IMR-90 (cell line): ENCODE data around the gene ANKLE1.

Experiments used
- CEBPB ChIP-seq: IDR thresholded peaks from 2 replicates; pipeline ENCODE4 v1.6.1; 2012; ENCODE audit warnings: low read depth, low read length, improper control_type of control experiment
- CHD1 ChIP-seq: IDR thresholded peaks from 2 replicates; pipeline ENCODE4 v1.6.1; 2012; ENCODE audit warnings: low read depth, low read length, improper control_type of control experiment
- FOS ChIP-seq: fragments of 150-350 bp; IDR thresholded peaks from 2 replicates; pipeline ENCODE4 v1.6.1; 2016; ENCODE audit warnings: low read depth, low read length
- MAFK ChIP-seq: IDR thresholded peaks from 2 replicates; pipeline ENCODE4 v1.6.1; 2012; ENCODE audit warnings: low read depth, low read length, improper control_type of control experiment
- MXI1 ChIP-seq: IDR thresholded peaks from 2 replicates; pipeline ENCODE4 v1.6.1; 2012; ENCODE audit warnings: low read depth, mild to moderate bottlenecking, low read length, moderate library complexity, borderline replicate concordance
- NFE2L2 ChIP-seq: fragments of 150-350 bp; IDR thresholded peaks from 2 replicates; pipeline ENCODE4 v1.6.1; 2016; ENCODE audit warnings: low read depth, mild to moderate bottlenecking, low read length
- POLR2A ChIP-seq: IDR thresholded peaks from 2 replicates; pipeline ENCODE4 v1.6.1; 2012; ENCODE audit warnings: mild to moderate bottlenecking, low read depth, low read length
- RAD21 ChIP-seq: IDR thresholded peaks from 2 replicates; pipeline ENCODE4 v1.6.1; 2012; ENCODE audit warnings: low read length, improper control_type of control experiment
- SMC3 ChIP-seq: fragments of 150-350 bp; IDR thresholded peaks from 2 replicates; pipeline ENCODE4 v1.6.1; 2016; ENCODE audit warnings: low read depth, mild to moderate bottlenecking, antibody characterized with exemption, low read length, moderate library complexity
- TF ChIP-seq, protein P1 (sequence below): fragments of 150-350 bp; IDR thresholded peaks from 2 replicates; pipeline ENCODE4 v1.6.1; 2016; ENCODE audit warnings: low read depth, mild to moderate bottlenecking, low read length, moderate library complexity, borderline replicate concordance
- TF ChIP-seq, protein P2 (sequence below): conservative IDR thresholded peaks from 2 replicates; pipeline ENCODE4 v1.5.1; 2012; ENCODE audit warnings: mild to moderate bottlenecking, low read depth, low read length, improper control_type of control experiment
- TF ChIP-seq, protein P3 (sequence below): fragments of 150-350 bp; IDR thresholded peaks from 2 replicates; pipeline ENCODE4 v1.6.1; 2017; ENCODE audit warnings: mild to moderate bottlenecking, antibody characterized with exemption, low read length, low read depth

DNA sequence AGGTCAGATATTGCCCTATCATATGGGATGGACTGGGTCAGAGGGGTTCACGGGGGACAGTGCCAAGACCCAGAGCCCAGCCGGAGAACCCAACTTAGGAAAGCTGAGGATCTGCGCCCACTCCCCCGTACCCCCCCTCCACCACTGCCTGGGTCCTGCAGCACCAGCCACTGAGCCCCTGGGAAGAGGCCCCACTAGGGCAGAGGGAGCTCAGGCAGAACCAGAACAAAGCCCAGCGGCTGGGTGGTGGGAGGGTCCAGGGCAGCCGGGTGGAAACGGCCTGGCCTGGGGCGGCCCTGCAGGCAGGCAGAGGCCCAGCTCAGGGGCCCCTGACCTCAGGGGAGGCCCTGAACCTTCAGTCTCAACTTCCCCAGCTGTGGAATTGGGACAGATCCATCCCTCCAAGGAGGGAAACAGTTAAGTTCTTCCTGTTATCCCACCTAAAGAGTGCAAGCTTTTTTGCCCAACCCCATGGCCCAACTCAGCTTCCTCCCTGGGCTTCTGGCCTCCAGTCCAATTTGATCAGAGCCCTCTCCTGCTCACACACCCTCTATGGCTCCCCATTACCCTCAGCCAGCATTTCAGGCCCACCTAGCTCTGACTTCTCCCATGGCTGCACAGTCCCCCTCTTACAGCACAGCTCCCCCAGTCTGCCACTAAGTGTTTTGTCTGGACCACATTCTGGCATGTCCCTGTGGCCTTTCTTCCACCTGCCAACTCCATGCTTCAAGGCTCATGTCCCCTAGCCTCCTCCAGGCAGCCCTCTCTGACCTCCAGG, 39.1 kb upstream of the ANKLE1 start:
- TF ChIP-seq, protein P1, sequence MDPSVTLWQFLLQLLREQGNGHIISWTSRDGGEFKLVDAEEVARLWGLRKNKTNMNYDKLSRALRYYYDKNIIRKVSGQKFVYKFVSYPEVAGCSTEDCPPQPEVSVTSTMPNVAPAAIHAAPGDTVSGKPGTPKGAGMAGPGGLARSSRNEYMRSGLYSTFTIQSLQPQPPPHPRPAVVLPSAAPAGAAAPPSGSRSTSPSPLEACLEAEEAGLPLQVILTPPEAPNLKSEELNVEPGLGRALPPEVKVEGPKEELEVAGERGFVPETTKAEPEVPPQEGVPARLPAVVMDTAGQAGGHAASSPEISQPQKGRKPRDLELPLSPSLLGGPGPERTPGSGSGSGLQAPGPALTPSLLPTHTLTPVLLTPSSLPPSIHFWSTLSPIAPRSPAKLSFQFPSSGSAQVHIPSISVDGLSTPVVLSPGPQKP, result no peak
- TF ChIP-seq MAFK, result no peak
- TF ChIP-seq POLR2A, result no peak
- TF ChIP-seq, protein P2, sequence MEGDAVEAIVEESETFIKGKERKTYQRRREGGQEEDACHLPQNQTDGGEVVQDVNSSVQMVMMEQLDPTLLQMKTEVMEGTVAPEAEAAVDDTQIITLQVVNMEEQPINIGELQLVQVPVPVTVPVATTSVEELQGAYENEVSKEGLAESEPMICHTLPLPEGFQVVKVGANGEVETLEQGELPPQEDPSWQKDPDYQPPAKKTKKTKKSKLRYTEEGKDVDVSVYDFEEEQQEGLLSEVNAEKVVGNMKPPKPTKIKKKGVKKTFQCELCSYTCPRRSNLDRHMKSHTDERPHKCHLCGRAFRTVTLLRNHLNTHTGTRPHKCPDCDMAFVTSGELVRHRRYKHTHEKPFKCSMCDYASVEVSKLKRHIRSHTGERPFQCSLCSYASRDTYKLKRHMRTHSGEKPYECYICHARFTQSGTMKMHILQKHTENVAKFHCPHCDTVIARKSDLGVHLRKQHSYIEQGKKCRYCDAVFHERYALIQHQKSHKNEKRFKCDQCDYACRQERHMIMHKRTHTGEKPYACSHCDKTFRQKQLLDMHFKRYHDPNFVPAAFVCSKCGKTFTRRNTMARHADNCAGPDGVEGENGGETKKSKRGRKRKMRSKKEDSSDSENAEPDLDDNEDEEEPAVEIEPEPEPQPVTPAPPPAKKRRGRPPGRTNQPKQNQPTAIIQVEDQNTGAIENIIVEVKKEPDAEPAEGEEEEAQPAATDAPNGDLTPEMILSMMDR, result no peak
- no peak for TF ChIP-seq CEBPB
- TF ChIP-seq FOS, result no peak
- TF ChIP-seq MXI1, result no peak
- no peak for TF ChIP-seq CHD1
- TF ChIP-seq RAD21, result no peak
- TF ChIP-seq NFE2L2, result no peak
- TF ChIP-seq, protein P3, sequence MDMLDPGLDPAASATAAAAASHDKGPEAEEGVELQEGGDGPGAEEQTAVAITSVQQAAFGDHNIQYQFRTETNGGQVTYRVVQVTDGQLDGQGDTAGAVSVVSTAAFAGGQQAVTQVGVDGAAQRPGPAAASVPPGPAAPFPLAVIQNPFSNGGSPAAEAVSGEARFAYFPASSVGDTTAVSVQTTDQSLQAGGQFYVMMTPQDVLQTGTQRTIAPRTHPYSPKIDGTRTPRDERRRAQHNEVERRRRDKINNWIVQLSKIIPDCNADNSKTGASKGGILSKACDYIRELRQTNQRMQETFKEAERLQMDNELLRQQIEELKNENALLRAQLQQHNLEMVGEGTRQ, result no peak
- no peak for TF ChIP-seq SMC3
